GM12878 (cell line): Measurements from ENCODE around the gene ADRA2B.

Experiments
- BHLHE40 ChIP-seq, 2 experiments: fragments of 450-650 bp in 1 of 2; IDR thresholded peaks; 2 replicates each; pipeline ENCODE4 v1.6.1; 2011 to 2017; ENCODE audit warnings: low read depth in 2 of 2, borderline replicate concordance in 1 of 2, improper control_type of control experiment in 1 of 2, low read length in 1 of 2, mild to moderate bottlenecking in 1 of 2
- EP300 ChIP-seq, 2 experiments: fragments of 150-350 bp in 1 of 2; IDR thresholded peaks; 2 replicates each; pipeline ENCODE4 v1.6.1; 2011 to 2012; ENCODE audit warnings: low read depth in 2 of 2, low read length in 2 of 2, borderline replicate concordance in 1 of 2, improper control_type of control experiment in 1 of 2, inconsistent platforms in 1 of 2; ENCODE audit not compliant: control insufficient read depth in 1 of 2
- EZH2 ChIP-seq: IDR thresholded peaks from 2 replicates; pipeline ENCODE4 v1.6.1; 2012; ENCODE audit warnings: low read depth, mild to moderate bottlenecking, control low read depth, inconsistent platforms, low read length, borderline replicate concordance; ENCODE audit not compliant: control insufficient read depth
- STAT3 ChIP-seq: IDR thresholded peaks from 2 replicates; pipeline ENCODE4 v1.6.1; 2011; ENCODE audit warnings: low read depth, low read length, improper control_type of control experiment
- TARDBP ChIP-seq: IDR thresholded peaks from 2 replicates; pipeline ENCODE4 v1.6.1; 2016; ENCODE audit warnings: borderline replicate concordance
- TF ChIP-seq, protein P1 (sequence below), 3 experiments: IDR thresholded peaks in 2 of 3; conservative IDR thresholded peaks in 1 of 3; 2 replicates each; pipeline ENCODE4 v1.5.1; 2011; ENCODE audit warnings: low read depth in 3 of 3, low read length in 3 of 3, mild to moderate bottlenecking in 3 of 3, control low read depth in 2 of 3, moderate library complexity in 2 of 3, inconsistent platforms in 1 of 3, mixed read lengths in 1 of 3; ENCODE audit not compliant: control insufficient read depth in 2 of 3, insufficient read depth in 1 of 3; ENCODE audit errors: extremely low read depth in 1 of 3
- TF ChIP-seq, protein P2 (sequence below): fragments of 450-650 bp; IDR thresholded peaks from 2 replicates; pipeline ENCODE4 v1.6.1; 2016; ENCODE audit warnings: mild to moderate bottlenecking

DNA sequence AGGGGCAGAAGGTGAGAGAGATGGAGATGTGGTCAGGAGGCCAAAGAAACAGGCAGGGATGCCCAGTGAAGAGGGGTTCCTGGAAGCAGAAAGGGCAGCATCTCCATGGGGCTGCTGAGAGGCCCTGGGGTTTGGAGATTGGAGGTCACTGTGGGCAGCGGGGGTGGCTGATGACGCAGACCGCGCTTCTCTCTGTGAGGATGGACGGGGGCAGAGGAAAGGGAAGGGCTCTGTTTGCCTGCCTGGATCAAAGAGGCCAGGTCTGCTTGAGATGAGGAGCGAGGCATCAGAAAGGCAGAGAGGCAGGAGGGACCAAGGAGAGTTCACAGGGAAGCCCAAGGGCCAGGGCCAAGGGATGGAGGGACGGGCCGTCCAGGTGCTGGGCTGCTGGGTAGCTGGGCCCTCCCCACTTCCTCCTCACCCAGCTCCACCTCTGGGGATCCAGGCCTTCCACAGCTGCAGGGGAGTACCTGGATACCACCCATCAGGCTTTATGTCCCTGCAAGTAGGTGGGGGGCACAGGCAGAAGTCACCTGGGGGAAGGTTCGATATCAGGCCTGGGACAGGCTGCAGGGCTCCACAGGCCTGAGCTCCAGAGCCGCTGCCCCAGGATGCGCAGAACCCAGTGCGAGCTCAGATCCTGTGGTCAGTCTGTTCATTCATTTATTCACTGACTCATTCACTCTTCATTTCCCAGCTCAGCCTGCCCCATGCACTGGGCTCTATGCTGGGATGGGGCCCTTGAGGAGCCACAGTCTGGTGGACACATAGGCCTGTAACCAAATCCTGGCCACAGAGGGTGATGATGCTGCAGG is 30.6 kb downstream of the ADRA2B start:
- TF ChIP-seq, protein P1, sequence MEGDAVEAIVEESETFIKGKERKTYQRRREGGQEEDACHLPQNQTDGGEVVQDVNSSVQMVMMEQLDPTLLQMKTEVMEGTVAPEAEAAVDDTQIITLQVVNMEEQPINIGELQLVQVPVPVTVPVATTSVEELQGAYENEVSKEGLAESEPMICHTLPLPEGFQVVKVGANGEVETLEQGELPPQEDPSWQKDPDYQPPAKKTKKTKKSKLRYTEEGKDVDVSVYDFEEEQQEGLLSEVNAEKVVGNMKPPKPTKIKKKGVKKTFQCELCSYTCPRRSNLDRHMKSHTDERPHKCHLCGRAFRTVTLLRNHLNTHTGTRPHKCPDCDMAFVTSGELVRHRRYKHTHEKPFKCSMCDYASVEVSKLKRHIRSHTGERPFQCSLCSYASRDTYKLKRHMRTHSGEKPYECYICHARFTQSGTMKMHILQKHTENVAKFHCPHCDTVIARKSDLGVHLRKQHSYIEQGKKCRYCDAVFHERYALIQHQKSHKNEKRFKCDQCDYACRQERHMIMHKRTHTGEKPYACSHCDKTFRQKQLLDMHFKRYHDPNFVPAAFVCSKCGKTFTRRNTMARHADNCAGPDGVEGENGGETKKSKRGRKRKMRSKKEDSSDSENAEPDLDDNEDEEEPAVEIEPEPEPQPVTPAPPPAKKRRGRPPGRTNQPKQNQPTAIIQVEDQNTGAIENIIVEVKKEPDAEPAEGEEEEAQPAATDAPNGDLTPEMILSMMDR (IDR thresholded peaks at IDR 0.05 in 2 of 3, conservative IDR thresholded peaks at IDR 0.05 in 1 of 3; ENCODE audit: control insufficient read depth in 2 of 3, extremely low read depth in 1 of 3, insufficient read depth in 1 of 3, low read depth in 3 of 3, low read length in 3 of 3) = no peak
- TF ChIP-seq EP300 (IDR thresholded peaks at IDR 0.05; ENCODE audit: borderline replicate concordance in 1 of 2, control insufficient read depth in 1 of 2, low read depth in 2 of 2, low read length in 2 of 2) = no peak
- TF ChIP-seq EZH2 = no peak
- no peak for TF ChIP-seq TARDBP
- TF ChIP-seq, protein P2, sequence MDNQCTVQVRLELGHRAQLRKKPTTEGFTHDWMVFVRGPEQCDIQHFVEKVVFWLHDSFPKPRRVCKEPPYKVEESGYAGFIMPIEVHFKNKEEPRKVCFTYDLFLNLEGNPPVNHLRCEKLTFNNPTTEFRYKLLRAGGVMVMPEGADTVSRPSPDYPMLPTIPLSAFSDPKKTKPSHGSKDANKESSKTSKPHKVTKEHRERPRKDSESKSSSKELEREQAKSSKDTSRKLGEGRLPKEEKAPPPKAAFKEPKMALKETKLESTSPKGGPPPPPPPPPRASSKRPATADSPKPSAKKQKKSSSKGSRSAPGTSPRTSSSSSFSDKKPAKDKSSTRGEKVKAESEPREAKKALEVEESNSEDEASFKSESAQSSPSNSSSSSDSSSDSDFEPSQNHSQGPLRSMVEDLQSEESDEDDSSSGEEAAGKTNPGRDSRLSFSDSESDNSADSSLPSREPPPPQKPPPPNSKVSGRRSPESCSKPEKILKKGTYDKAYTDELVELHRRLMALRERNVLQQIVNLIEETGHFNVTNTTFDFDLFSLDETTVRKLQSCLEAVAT = no peak
- TF ChIP-seq STAT3 = no peak
- no peak for TF ChIP-seq BHLHE40 (IDR thresholded peaks at IDR 0.05; ENCODE audit: borderline replicate concordance in 1 of 2, low read depth in 2 of 2, low read length in 1 of 2)
